ENCODE results near the gene ALG9.

- TF ChIP-seq POLR2A (IDR thresholded peaks at IDR 0.05), result no peak
- TF ChIP-seq, protein P1, sequence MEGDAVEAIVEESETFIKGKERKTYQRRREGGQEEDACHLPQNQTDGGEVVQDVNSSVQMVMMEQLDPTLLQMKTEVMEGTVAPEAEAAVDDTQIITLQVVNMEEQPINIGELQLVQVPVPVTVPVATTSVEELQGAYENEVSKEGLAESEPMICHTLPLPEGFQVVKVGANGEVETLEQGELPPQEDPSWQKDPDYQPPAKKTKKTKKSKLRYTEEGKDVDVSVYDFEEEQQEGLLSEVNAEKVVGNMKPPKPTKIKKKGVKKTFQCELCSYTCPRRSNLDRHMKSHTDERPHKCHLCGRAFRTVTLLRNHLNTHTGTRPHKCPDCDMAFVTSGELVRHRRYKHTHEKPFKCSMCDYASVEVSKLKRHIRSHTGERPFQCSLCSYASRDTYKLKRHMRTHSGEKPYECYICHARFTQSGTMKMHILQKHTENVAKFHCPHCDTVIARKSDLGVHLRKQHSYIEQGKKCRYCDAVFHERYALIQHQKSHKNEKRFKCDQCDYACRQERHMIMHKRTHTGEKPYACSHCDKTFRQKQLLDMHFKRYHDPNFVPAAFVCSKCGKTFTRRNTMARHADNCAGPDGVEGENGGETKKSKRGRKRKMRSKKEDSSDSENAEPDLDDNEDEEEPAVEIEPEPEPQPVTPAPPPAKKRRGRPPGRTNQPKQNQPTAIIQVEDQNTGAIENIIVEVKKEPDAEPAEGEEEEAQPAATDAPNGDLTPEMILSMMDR (IDR thresholded peaks at IDR 0.05), result no peak
Measured at GRCh38 chr11:111836721-111837120, 34.7 kb downstream of the ALG9 start.

All from thyroid gland (tissue), 4 donors.